ENCODE data around the gene STAB2.

The STAB2 gene

GRCh38 chr12:103783744-103784664 is 196.9 kb downstream of the STAB2 start:
- no peak for DNase-seq (ENCODE audit: low read depth)

- no peak for DNase-seq (ENCODE audit: low read depth)
Observed at GRCh38 chr12:103785243-103786031, 198.4 kb downstream of the STAB2 start.

- DNase-seq (ENCODE audit: low read depth), result no peak
Observed at GRCh38 chr12:103786201-103786600, 199.1 kb downstream of the STAB2 start.

- DNase-seq (ENCODE audit: low read depth), result no peak
Observed at GRCh38 chr12:103791350-103791920, 204.4 kb downstream of the STAB2 start.

GRCh38 chr12:103793046-103793445 is 206.0 kb downstream of the STAB2 start:
- no peak for DNase-seq (ENCODE audit: low read depth)

- no peak for DNase-seq (ENCODE audit: low read depth)
Observed at GRCh38 chr12:103793512-103794045, 206.5 kb downstream of the STAB2 start.

GRCh38 chr12:103794309-103795213 is 207.5 kb downstream of the STAB2 start:
- DNase-seq (ENCODE audit: low read depth), result no peak

GRCh38 chr12:103798586-103798985 is 211.5 kb downstream of the STAB2 start:
- no peak for DNase-seq (ENCODE audit: low read depth)

GRCh38 chr12:103799504-103799856 is 212.4 kb downstream of the STAB2 start:
- DNase-seq (ENCODE audit: low read depth), result no peak

GRCh38 chr12:103799857-103800771 is 213.0 kb downstream of the STAB2 start:
- DNase-seq (ENCODE audit: low read depth), result no peak

- no peak for DNase-seq (ENCODE audit: low read depth)
Observed at GRCh38 chr12:103801709-103802585, 214.9 kb downstream of the STAB2 start.

GRCh38 chr12:103802586-103802886 is 215.5 kb downstream of the STAB2 start:
- DNase-seq (ENCODE audit: low read depth), result no peak

GRCh38 chr12:103803847-103804246 is 216.8 kb downstream of the STAB2 start:
- DNase-seq (ENCODE audit: low read depth), result no peak

GRCh38 chr12:103805655-103806360 is 218.7 kb downstream of the STAB2 start:
- DNase-seq (ENCODE audit: low read depth), result no peak

- DNase-seq (ENCODE audit: low read depth), result no peak
Observed at GRCh38 chr12:103806803-103807202, 219.7 kb downstream of the STAB2 start.

- no peak for DNase-seq (ENCODE audit: low read depth)
Observed at GRCh38 chr12:103807561-103808238, 220.6 kb downstream of the STAB2 start.

GRCh38 chr12:103808239-103808880 is 221.3 kb downstream of the STAB2 start:
- DNase-seq (ENCODE audit: low read depth), result no peak

GRCh38 chr12:103809154-103809553 is 222.1 kb downstream of the STAB2 start:
- no peak for DNase-seq (ENCODE audit: low read depth)
